RPMI7951 (cell line): ENCODE data around the gene MPC1. TPM values are rescaled to one million over a fixed set of nuclear protein-coding genes. Genes with fewer than 3 reads are reported as not detected.
"Not testable (repeated sequence)": the region's sequence is repeated elsewhere in the genome, so short reads cannot be mapped to it uniquely, and the experiment has no call there.

ENCODE experiments used
- DNase-seq: peaks from one replicate; pipeline ENCODE4 v3.0.0-alpha.2; 2012; ENCODE audit warnings: low read depth
- total RNA-seq: library from RNA; depleted of rRNA; stranded (reverse); fragments of >200 nt; shearing (Covaris generic); gene quantifications from 2 replicates; pipeline ENCODE4 v1.2.3, GENCODE V29; 2014

MPC1 gene
- total RNA-seq, 1 experiment from 2014 or later, result 70.7 TPM

DNA sequence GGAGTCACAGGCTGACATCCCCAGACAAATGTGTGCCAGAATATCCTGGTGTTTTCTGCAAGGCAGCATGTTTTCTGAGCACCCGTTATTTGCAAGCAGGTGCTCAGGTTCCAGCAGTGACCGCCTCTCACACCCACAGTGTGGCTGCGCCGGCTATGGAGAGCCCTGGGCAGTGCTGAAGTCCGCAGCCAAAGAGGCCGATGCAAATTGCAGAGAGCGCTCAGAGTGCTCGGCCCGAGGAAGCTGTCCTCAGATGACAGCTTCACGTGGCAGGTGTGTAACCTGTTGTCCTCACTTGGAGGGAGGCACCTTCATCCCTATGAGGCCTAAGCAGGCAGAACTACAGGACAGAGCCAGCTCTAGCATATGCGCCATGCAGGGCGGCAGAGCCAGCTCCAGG lies 23.5 kb upstream of the MPC1 start:
- DNase-seq, result no peak

DNA sequence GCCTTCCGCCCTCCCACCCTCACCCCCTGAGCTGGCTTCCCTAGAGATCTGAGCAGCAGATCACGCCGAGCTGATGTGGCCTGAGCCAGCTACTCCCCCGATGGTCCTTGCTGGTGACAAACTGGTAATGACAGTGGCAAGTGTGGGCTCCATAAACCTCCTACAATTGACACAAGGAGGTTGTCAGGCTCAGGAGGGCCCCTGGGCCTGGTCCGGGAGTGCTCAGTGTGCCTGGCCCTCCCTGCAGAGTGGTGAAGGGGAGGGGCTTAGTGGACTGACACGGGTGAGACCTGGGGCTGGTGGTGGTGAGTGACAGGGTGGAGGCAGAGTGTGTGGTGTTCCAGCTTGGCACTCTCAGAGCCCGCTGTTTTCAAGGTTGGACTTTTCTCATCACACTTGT lies 22.6 kb upstream of the MPC1 start:
- no peak for DNase-seq

DNA sequence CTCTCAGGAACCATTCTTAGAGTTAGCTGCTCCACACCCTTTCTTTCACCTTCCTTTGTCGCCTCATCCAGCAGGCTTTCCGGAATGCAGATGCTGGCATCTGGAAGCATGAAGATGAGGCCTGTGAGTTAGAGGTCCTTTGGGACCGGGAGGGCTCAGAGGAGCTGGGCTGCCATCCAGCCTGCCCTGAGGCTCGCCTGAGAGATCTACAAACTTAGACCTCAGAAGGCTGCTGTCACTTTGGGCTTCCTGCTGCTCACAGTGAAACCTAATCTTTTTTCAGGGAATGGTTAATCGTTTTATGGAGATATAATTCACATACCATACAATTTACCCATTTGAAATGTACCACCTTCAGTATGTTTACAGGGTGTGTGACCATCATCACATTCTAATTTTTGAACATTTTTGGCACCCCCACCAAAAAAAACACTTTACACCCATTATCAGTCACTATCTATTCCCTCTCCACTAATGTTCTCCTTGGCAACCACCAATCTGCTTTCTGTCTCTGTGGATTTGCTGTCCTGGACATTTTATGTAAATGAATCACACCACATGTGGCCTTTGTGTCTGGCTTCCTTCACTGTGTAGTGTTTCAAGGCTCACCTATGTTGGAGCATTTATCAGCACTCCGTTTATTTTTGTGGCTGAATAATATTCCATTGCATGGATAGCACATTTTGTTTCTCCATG lies 20.0 kb upstream of the MPC1 start:
- peak; percentile 63 for DNase-seq

DNA sequence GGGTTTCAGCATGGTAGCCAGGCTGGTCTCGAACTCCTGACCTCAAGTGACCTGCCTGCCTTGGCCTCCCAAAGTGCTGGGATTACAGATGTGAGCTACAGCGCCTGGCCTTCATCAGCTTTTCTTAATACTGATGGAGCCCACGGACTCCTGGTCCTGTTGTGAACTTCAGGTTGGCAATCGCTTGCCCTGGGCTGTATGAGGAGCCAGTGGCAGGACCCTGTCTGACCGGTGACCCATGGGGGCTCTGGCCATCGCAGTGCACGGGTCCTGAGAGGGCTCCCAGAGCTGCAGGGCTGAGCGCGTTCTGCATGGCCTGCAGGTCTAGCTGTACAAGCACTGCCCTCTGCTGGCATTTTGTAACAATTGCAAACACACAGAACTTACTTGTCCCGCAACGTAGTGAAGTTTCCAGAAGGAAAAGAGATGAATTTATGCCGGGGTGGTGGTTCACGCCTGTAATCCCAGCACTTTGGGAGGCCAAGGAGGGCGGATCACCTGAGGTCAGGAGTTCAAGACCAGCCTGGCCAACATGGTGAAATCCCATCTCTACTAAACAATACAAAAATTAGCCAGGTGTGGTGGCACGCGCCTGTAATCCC lies 18.0 kb upstream of the MPC1 start:
- DNase-seq, result peak; percentile 68

DNA sequence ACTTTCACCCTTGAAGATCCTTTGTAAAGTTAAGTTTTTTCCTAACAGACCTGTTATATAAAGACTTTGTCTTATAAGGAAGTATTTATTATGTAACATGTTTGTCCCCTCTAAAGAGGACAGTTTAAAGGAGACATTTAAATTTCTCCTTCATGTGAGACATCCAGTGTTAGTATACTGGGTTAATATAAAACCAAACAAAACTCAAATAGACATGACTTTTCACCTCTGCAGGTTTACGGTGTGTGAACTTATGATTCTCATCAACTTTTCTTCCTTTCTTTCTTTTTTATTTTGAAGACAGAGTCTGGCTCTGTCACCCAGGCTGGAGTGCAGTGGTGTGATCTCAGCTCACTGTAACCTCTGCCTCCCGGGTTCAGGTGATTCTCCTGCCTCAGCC lies 17.4 kb upstream of the MPC1 start:
- no peak for DNase-seq

DNA sequence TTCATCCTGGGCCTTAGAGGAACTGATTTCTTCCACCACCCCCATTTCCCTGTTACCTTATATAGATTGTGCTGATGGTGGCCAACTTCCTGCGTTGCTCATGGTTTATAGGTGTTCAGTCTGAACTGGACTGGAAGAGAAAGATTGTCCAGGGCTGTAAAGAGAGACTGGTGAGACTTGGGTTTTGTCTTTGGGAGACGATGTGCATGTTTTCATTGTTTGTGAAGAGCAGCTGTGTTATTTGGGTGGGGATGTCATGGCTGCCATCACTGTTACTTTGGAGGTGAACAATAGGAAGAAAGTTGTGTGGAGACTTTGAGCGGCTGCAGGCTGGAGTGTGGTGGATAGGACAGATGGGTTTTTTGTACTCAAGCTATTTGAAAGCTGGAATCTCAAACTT lies 15.6 kb upstream of the MPC1 start:
- DNase-seq, result no peak

DNA sequence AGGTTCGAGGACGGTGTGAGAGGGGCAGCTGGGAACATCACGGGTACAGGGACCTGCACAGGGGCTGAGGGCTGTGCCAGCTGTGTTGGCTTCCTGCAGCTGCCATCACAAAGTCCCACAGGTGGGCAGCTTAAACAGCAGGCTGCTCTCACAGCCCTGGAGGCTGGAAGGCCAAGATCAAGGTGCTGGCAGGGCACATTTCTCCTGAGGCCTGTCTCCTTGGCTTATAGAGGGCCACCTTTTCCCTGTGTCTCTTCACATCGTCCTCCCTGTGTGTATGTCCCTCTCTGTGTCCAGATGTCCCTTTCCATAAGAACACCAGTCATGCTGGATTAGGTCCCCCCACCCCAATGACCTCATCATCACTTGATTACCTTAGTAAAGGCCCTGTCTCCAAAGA lies 15.1 kb upstream of the MPC1 start:
- no peak for DNase-seq

DNA sequence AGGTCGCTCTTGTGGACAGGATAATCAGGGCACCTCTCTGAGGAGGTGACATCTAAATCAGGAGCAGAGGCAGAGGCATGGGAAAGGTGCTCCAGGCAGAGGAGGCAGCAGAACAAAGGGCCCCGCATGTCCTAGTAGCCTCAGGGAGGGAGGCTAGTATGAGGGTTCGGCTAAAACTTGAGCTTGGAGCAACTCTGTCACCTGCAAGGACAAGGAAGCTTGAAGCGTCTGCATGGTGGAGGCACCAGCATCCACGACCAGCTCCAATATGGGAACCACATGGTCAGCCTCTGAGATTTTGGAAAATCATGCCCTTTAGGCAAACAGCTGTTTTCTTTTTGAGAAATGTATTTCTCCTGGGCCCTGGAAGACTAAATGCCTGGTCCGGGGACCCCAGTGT lies 13.0 kb upstream of the MPC1 start:
- DNase-seq, result no peak

DNA sequence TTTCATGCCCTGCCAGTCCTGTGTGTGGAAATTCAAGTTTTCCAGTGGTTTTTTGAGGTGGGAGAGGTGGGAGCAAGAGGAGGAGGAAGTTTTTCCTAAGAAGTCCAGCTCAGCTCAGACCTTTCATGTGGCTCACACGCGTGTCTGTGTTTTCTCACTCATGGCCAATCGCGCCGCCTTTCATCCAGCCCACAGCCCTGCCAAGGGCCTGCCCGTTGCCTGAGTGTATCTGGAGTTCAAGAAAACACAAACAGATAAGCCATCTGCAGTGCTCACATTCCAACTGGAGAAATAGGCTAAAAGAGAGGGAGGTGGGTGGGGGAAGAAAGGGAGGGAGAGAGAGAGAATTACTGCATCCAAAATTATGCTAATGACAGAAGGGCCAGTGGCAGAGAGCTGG lies 12.6 kb upstream of the MPC1 start:
- DNase-seq, result no peak

DNA sequence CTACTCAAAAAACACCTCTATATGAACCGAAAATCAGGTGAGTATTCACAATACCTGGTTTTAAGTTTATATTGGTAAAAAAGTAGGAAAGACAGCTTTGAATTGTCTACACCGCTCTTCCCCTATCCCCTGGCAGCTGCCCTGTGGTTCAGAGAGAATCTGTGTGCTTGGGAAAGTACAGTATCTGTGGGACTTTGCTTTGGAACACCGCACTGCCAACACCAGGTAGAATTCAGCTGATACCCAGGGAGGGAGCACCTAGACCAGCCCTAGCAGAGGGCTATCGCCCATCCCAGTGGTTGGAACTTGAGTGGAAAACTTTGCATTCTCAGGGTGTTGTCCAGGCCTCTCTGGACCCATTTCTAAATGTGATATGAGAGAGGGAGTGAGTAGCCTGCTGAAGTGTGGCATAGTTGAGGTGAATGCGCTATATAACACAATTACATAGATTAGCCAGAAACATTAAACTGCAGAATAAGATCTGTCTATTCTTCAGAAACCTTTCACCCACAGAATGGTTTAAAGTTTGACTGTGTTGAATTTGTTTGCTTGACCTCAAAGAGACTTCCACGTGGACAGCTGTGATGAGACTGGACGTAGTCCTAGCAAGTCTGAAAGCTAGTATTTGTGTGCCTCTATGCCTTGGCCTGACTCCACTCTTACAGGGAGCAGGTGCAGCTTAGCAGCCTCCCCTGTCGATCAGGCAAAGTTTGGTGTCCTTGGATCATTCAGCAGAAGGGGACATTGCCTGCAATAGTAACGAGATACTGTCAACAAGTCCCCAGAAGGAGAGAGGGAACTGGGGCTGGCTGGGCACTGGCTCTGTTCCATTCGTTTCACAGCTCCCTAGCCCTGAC lies 11.5 kb upstream of the MPC1 start:
- no peak for DNase-seq

DNA sequence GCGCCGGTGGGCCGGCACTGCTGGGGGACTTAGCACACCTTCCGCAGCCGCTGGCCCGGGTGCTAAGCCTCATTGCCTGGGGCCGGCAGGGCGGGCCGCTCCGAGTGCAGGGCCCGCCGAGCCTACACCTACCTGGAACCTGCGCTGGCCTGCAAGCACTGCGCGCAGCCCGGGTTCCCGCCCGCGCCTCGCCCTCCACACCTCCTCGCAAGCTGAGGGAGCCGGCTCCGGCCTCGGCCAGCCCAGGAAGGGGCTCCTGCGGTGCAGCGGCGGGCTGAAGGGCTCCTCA lies 10.7 kb upstream of the MPC1 start:
- no peak for DNase-seq

DNA sequence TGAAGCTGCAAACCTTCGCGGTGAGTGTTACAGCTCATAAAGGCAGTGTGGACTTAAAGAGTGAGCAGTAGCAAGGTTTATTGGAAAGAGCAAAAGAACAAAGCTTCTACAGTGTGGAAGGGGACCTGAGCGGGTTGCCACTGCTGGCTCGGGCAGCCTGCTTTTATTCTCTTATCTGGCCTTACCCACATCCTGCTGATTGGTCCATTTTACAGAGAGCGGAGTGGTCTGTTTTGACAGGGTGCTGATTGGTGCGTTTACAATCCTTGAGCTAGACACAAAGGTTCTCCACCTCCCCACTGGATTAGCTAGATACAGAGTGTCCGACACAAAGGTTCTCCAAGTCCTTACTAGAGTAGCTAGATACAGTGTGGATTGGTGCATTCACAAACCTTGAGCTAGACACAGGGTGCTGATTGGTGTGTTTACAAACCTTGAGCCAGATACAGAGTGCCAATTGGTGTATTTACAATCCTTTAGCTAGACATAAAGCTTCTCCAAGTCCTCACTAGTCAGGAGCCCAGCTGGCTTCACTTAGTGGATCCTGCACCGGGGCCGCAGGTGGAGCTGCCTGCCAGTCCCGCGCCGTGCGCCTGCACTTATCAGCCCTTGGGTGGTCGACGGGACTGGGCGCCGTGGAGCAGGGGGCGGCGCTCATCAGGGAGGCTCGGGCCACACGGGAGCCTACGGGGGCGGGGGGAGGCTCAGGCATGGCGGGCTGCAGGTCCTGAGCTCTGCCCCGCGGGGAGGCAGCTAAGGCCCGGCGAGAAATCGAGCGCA lies 10.2 kb upstream of the MPC1 start:
- DNase-seq, result not testable (repeated sequence)

DNA sequence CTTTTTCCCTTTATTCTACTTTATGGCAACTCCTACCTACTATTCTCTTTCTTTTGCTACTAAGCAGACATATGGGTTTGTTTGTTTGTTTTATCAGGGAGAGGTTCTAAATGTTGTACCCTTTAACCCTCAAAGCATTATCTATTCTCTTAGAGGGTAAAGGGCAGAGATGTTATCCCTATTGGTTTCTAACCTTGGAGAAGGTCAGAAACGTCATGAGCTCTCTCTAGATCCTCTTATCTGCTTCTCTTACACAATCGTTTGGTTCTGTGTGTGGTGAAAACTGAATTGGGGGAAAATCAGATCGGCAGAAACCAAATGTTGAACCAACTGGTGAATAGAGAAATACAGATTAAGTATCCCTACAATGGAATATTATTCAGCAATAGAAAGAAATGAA lies 6.4 kb upstream of the MPC1 start:
- no peak for DNase-seq

DNA sequence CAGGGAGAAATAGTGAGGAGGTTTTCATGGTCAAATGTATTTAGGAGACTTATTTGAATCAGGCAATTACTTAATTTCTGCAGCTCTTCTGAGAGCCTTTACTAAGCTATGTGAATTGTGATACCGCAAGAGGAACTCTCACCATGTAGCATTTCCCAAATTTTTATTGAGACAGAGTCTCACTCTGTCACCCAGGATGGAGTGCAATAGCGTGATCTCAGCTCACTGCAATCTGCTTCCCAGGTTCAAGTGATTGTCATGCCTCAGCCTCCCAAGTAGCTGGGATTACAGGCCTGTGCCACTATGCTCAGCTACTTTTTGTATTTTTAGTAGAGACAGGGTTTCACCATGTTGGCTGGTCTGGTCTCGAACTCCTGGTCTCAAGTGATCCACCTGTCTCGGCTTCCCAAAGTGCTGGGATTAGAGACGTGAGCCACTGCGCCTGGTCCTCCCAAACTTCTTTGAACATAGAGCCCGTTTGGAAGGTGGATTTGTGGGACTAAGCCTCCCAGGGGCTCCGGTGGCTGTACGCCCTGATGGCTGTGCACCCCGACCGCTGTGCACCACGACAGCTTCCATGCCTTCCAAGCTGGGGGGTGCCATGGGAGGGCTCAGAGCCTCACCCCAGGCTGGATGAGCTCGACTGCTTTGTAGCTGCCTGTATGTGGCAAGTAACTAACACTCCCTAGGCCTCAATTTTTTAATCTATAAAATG lies 5.7 kb upstream of the MPC1 start:
- no peak for DNase-seq

DNA sequence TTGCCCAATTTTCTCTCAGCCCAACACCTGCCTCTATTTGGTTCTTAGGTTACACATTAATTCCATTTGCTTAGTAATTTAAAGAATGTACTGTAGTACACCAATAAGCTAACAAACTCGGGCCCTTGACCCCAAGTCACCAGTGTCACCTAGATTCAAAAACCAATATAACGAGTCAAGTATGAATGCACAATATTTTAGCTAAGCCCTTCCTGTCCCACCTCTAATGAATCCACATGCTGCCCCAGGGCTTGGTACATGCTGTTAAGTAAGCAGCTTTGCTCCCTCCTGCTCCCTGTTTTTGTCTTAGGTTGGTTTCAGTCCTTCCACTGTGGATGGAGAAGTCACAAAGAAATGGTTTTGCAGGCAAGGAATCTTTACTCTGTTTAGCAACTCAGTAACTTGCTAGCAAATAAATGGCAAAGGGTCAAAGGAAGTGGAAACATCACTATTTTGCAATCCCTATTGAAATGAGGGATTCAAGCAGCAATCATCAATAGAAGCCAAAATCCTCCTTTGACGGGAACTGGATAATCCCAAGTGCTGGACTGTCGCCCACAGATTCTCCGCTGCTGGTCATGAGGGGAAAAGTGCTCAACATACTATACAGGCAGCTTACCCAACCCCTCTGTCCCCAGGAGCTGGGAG lies 5.0 kb upstream of the MPC1 start:
- no peak for DNase-seq

DNA sequence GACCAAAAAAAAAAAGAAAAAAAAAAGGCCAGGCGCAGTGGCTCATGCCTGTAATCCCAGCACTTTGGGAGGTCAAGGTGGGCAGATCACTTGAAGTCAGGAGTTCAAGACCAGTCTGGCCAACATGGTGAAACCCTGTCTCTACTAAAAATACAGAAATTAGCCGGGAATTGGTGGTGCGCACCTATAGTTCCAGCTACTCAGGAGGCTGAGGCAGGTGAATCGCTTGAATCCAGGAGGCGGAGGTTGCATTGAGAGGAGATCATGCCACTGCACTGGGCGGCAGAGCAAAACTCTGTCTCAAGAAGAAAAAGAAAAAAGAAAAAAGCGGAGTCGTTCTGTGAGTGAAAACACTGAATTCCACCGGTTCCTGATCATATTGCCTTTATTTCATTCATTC lies 4.4 kb upstream of the MPC1 start:
- not testable (repeated sequence) for DNase-seq

DNA sequence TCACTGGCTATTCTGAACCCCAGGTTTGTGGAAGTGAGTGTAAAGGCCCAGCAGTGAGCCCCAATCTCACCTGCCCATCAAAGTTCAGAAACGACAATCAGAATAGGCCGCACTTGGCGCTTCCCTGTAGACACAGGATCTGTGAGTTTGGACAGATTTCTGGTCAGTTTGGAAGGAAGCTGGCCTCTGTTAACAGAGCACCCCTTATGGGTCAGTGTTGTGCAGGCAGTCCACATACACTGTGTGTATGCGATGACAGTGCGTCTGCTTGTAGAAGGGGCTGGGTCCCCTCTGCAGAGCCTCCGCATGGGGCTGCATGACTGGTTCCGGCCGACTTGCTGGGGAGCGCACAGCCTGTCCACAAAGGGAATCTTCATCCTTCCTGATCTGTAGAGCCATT lies 3.4 kb upstream of the MPC1 start:
- no peak for DNase-seq

DNA sequence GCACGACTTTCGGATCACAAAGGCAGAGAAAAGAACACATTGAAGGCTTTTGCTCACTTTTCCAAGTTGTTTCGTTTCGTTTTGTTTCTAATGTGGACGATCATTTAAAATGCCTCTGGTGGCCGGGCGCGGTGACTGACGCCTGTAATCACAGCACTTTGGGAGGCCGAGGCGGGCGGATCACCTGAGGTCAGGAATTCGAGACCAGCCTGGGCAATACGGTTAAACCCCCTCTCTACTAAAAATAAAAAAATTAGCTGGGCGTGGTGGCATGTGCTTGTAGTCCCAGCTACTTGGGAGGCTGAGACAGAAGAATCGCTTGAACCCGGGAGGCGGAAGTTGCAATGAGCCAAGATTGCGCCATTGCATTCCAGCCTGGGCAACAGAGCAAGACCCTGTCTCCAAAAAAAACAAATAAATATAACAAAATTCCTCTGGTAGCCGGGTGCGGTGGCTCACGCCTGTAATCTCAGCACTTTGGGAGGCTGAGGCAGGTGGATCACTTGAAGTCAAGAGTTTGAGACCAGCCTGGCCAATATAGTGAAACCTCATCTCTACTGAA lies 1.1 kb upstream of the MPC1 start:
- not testable (repeated sequence) for DNase-seq

DNA sequence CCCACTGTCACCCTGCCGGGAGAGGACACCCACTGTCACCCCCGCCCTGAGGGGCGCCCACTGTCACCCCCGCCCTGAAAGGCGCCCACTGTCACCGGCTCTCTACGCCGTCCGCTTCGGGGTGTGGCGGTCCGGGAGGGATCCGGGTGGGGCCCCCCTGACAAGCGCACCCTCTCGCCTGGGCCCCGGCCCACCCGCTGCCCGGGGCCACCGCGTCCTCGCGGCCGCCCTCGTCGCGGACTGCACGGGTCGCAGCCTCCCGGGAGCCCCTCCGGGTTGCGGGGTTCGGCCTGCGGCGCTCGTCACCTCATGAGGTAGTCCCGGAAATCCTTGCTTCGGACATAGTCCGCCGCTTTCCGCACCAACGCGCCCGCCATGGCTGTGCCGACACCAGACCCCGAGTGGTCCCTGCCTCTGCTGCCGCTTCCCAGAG lies 224 bp downstream of the MPC1 start:
- no peak for DNase-seq

DNA sequence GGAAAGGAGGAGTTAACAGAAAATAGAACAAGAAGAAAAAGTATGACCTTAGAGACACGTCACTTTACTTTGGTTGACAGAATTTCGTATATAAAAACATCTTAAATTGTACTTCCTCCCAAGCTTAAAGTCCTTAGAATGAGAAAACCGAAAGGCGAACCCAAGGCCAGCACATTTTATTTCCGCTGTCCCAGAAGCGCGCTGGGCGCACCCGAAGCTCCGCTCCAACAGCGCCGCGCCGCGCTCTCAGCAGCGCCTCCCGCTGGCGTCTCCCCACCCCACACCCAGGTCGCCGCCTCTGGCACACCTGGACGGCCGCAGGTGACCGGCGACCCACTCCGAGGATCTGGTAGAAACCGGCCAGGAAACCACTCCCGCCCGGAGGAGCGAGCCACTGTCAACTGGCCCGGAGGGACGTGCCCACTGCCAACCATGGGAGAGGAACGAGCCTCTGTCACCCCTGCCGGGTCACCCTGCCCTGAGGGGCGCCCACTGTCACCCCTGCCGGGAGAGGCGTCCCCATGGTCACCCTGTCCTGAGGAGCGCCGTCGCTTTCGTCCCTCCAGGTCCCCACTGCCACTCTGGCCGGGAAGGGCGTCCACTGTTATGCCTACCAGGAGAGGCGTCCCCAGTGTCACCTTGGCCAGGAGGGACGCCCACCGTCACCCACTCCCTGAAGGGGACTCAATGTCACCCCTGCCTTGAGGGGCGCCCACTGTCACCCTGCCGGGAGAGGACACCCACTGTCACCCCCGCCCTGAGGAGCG lies 824 bp downstream of the MPC1 start:
- DNase-seq, result peak; percentile 44
